ENCODE measurements around the gene STK17A. TPM values are rescaled to one million over a fixed set of nuclear protein-coding genes. Genes with fewer than 3 reads are reported as not detected.

The STK17A gene
- total and polyA plus RNA-seq, 2 of the 8 experiments (the other 6 are each of a cell fraction or from before 2014, with no cell fraction given): 2.2 to 12.2 TPM

GRCh38 chr7:43559171-43559945, 23.6 kb upstream of the STK17A start (continued):
- no peak for TF ChIP-seq KDM5A (IDR thresholded peaks at IDR 0.05; ENCODE audit: low read length)
